Activated B cell treated with CpG ODN at 0.5 μM for 24 hours (primary cell): ENCODE data around the gene PLP1. TPM values are rescaled to one million over a fixed set of nuclear protein-coding genes. Genes with fewer than 3 reads are reported as not detected.

Experiments used
- ATAC-seq: fragments of 200-7000 bp; cut with Tn5 transposase; one replicate; pipeline ENCODE4 v1.10.0; 2021; ENCODE audit warnings: low read depth, mild to moderate bottlenecking, moderate library complexity
- CTCF ChIA-PET: fragments of 350-600 bp; sonication (Branson Sonifier 250); formaldehyde crosslinking; loops from one replicate; lab custom pipeline; 2021; ENCODE audit warnings: antibody characterized with exemption; lab: Charles Lee
- POLR2A ChIA-PET: fragments of 350-600 bp; sonication (Branson Sonifier 250); formaldehyde crosslinking; loops from one replicate; lab custom pipeline; 2021; ENCODE audit warnings: antibody characterized with exemption; lab: Charles Lee
- DNase-seq: peaks from one replicate; pipeline ENCODE4 v3.0.0; 2022
- H3K27ac Mint-ChIP-seq: one replicate; pipeline ENCODE4 v1.8.0; 2020; ENCODE audit warnings: mixed read lengths
- H3K27me3 Mint-ChIP-seq: one replicate; pipeline ENCODE4 v1.8.0; 2021; ENCODE audit warnings: mixed read lengths
- H3K36me3 Mint-ChIP-seq: one replicate; pipeline ENCODE4 v1.8.0; 2021; ENCODE audit warnings: low read depth, mixed read lengths
- H3K4me1 Mint-ChIP-seq: one replicate; pipeline ENCODE4 v1.8.0; 2021; ENCODE audit warnings: mixed read lengths
- H3K4me3 Mint-ChIP-seq: one replicate; pipeline ENCODE4 v1.8.0; 2020; ENCODE audit warnings: mild to moderate bottlenecking, mixed read lengths
- H3K9me3 Mint-ChIP-seq: one replicate; pipeline ENCODE4 v1.8.0; 2020; ENCODE audit warnings: mixed read lengths
- CTCF ChIP-seq: fragments of 200-600 bp; IDR thresholded peaks from one replicate; pipeline ENCODE4 v1.8.0; 2022; ENCODE audit warnings: antibody characterized with exemption, mild to moderate bottlenecking
- intact Hi-C: fragments of 100-400 bp; cut with micrococcal nuclease; formaldehyde crosslinking; loops from one replicate; pipeline ENCODE4 v1.15.1; 2024
- total RNA-seq: library from RNA; stranded (reverse); gene quantifications from 2 replicates; pipeline ENCODE4 v1.2.3, GENCODE V29; 2022

PLP1 gene
- not detected in 2 replicates for total RNA-seq

GRCh38 chrX:103776546-103776945 is at the start of gene PLP1:
TSS of gene PLP1 (plus strand) at chrX:103776840. CDS start at chrX:103776996, 156 bp downstream.
- intact Hi-C loops = no loop called here
- DNase-seq (no peak), ATAC-seq (no peak)
- Mint-ChIP-seq H3K27me3 (peaks cover 7% of the 10 kb centered on the region), H3K27ac (no peak within 1 kb of the TSS), H3K4me3 (no peak within 1 kb of the TSS), H3K4me1 (no peaks in the 10 kb centered on the region), H3K36me3 (no peaks in the 10 kb centered on the region), H3K9me3 (no peaks in the 10 kb centered on the region)
- TF ChIP-seq CTCF = no peak
- ChIA-PET CTCF (no interaction called here), POLR2A (no interaction called here)

GRCh38 chrX:103727115-103727514 is 49.5 kb upstream of the PLP1 start:
- no peak for DNase-seq
- ChIA-PET CTCF (no interaction called here), POLR2A (no interaction called here)
- Mint-ChIP-seq H3K9me3 (no peaks in the 10 kb centered on the region), H3K27me3 (peaks cover 4% of the 10 kb centered on the region), H3K4me3 (no peak overlapping the region), H3K36me3 (no peaks in the 10 kb centered on the region), H3K4me1 (peaks cover 4% of the 10 kb centered on the region), H3K27ac (no peak overlapping the region)
- no peak for TF ChIP-seq CTCF
- ATAC-seq = no peak
- intact Hi-C loops = no loop called here

GRCh38 chrX:103729015-103729414 is 47.6 kb upstream of the PLP1 start:
- ChIA-PET POLR2A (no interaction called here), CTCF (no interaction called here)
- no peak overlapping the region for H3K27ac Mint-ChIP-seq
- no peak for ATAC-seq
- H3K4me3 Mint-ChIP-seq = no peak overlapping the region
- intact Hi-C loops = no loop called here
- TF ChIP-seq CTCF = no peak
- no peaks in the 10 kb centered on the region for H3K9me3 Mint-ChIP-seq
- peaks cover 2% of the 10 kb centered on the region for H3K27me3 Mint-ChIP-seq
- DNase-seq = no peak
- H3K4me1 Mint-ChIP-seq = peaks cover 4% of the 10 kb centered on the region
- H3K36me3 Mint-ChIP-seq = no peaks in the 10 kb centered on the region

GRCh38 chrX:103730147-103730795 is 46.4 kb upstream of the PLP1 start:
- ATAC-seq = no peak
- no peaks in the 10 kb centered on the region for H3K36me3 Mint-ChIP-seq
- no peaks in the 10 kb centered on the region for H3K9me3 Mint-ChIP-seq
- ChIA-PET POLR2A (no interaction called here), CTCF (no interaction called here)
- peaks cover 4% of the 10 kb centered on the region for H3K4me1 Mint-ChIP-seq
- TF ChIP-seq CTCF = no peak
- no peak overlapping the region for H3K27ac Mint-ChIP-seq
- DNase-seq = no peak
- intact Hi-C loops = no loop called here
- H3K4me3 Mint-ChIP-seq = no peak overlapping the region
- H3K27me3 Mint-ChIP-seq = peaks cover 2% of the 10 kb centered on the region

GRCh38 chrX:103730796-103731493 is 45.7 kb upstream of the PLP1 start:
- no peaks in the 10 kb centered on the region for H3K9me3 Mint-ChIP-seq

More at GRCh38 chrX:103730796-103731493, 45.7 kb upstream of the PLP1 start:
- TF ChIP-seq CTCF = no peak
- Mint-ChIP-seq H3K36me3 (no peaks in the 10 kb centered on the region), H3K4me3 (no peak overlapping the region), H3K4me1 (peaks cover 4% of the 10 kb centered on the region), H3K27ac (no peak overlapping the region), H3K27me3 (peaks cover 2% of the 10 kb centered on the region)
- ChIA-PET POLR2A (no interaction called here), CTCF (no interaction called here)
- ATAC-seq (no peak), DNase-seq (no peak)
- intact Hi-C loops = no loop called here
